ENCODE data around the gene ITPK1.

Gene ITPK1

DNA sequence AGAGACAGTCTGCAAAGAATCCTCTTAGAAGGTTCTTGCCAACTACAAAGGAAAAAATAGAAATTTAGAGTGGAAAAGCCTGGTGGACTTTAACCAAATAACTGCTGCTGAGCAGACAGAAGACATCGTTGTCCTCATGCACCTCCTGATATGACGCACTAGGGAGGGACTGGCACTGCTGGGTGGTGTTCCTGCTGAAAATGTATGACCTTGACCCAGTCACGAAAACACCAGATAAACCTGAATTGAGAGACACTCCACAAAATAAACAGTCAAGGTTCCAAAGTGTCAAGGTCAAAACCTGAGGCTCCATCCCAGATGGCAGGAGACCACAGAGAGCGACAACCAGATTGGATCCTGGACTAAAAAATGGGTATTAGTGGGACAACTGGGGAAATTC lies 130.8 kb downstream of the ITPK1 start:
- TF ChIP-seq CTCF (IDR thresholded peaks at IDR 0.05; ENCODE audit: insufficient read depth, missing control alignments): no peak
- FAIRE-seq (no peak), DNase-seq (ENCODE audit: insufficient read length, low spot score) (no peak)

GRCh38 chr14:92984082-92984788 lies 131.5 kb downstream of the ITPK1 start:
- no peak for TF ChIP-seq CTCF (IDR thresholded peaks at IDR 0.05; ENCODE audit: insufficient read depth, missing control alignments)
- FAIRE-seq (no peak), DNase-seq (ENCODE audit: insufficient read length, low spot score) (no peak)

DNA sequence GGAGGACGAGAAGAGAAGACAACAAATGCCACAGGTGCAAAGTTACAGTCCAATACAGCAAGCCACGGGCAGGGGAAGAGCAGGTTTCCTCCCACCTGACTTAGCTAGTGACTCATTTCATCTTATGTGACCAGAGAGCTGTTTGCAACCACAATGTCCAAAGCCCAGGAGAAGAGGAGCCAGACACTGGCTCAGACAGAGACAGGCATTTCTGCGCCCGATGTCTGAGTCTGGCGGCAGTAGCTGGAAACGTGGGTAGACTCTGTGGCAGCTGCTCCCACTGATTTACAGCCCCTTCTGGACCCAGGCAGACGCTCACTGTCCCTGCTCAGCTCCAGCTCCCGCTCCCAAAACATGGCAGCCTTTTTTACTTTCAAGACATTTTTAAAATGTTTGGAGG lies 132.8 kb downstream of the ITPK1 start:
- no peak for FAIRE-seq
- TF ChIP-seq CTCF (IDR thresholded peaks at IDR 0.05; ENCODE audit: insufficient read depth, missing control alignments): no peak
- DNase-seq (ENCODE audit: insufficient read length, low spot score): no peak

- FAIRE-seq (no peak), DNase-seq (ENCODE audit: insufficient read length, low spot score) (no peak)
- no peak for TF ChIP-seq CTCF (IDR thresholded peaks at IDR 0.05; ENCODE audit: insufficient read depth, missing control alignments)
Measured at GRCh38 chr14:92981726-92982125, 134.0 kb downstream of the ITPK1 start.

DNA sequence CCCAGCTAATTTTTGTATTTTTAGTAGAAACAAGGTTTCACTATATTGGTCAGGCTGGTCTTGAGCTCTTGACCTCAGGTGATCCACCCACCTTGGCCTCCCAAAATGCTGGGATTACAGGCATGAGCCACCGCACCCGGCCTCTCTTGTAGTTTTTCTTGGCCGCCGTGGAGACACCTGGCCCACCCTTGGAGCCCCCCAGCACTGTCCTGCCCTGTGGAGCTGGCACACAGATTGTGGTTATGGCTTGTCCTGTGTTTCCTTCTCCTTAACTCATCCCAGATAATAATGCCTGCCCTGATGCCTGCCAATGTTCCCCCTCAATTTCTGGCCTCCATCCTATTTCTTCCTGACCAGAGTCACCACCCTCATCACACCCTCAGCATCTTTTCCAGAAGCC lies 134.9 kb downstream of the ITPK1 start:
- DNase-seq (ENCODE audit: insufficient read length, low spot score) (no peak), FAIRE-seq (no peak)
- TF ChIP-seq CTCF (IDR thresholded peaks at IDR 0.05; ENCODE audit: insufficient read depth, missing control alignments): no peak

- no peak for TF ChIP-seq CTCF (IDR thresholded peaks at IDR 0.05; ENCODE audit: insufficient read depth, missing control alignments)
- FAIRE-seq (no peak), DNase-seq (ENCODE audit: insufficient read length, low spot score) (no peak)
Measured at GRCh38 chr14:92978229-92979021, 137.3 kb downstream of the ITPK1 start.

GRCh38 chr14:92976268-92976667 lies 139.5 kb downstream of the ITPK1 start:
- no peak for DNase-seq (ENCODE audit: insufficient read length, low spot score)
- no peak for FAIRE-seq
- TF ChIP-seq CTCF (IDR thresholded peaks at IDR 0.05; ENCODE audit: insufficient read depth, missing control alignments): no peak

All from D721Med (cell line).